HepG2 (cell line): Measurements from ENCODE around the gene LENEP. TPM values are rescaled to one million over a fixed set of nuclear protein-coding genes. Genes with fewer than 3 reads are reported as not detected.

Experiments
- ATAD3A ChIP-seq: sonication (generic); formaldehyde crosslinking; IDR thresholded peaks from 2 replicates; pipeline ENCODE4 v1.4.0; 2020; ENCODE audit warnings: missing genetic modification reagents
- ATM ChIP-seq: fragments of 450-650 bp; IDR thresholded peaks from 2 replicates; pipeline ENCODE4 v1.7.1; 2017; ENCODE audit warnings: mild to moderate bottlenecking, borderline replicate concordance
- BCL6 ChIP-seq: IDR thresholded peaks from 2 replicates; pipeline ENCODE4 v1.6.1; 2016; ENCODE audit warnings: missing genetic modification reagents, missing compliant biosample characterization
- CCDC6 ChIP-seq: sonication (generic); formaldehyde crosslinking; IDR thresholded peaks from 2 replicates; pipeline ENCODE4 v1.8.1; 2022; ENCODE audit warnings: mild to moderate bottlenecking, missing genetic modification reagents, moderate library complexity
- CHD4 ChIP-seq: fragments of 200-600 bp; sonication (generic); IDR thresholded peaks from 2 replicates; pipeline ENCODE4 v1.7.0; 2017; ENCODE audit warnings: mild to moderate bottlenecking, low read length, borderline replicate concordance
- ETV5 ChIP-seq: IDR thresholded peaks from 2 replicates; pipeline ENCODE4 v1.6.1; 2018; ENCODE audit warnings: missing biosample characterization, missing genetic modification reagents, inconsistent platforms, borderline replicate concordance
- FIP1L1 ChIP-seq: fragments of 200-400 bp; formaldehyde crosslinking; IDR thresholded peaks from 2 replicates; pipeline ENCODE4 v1.6.1; 2018; ENCODE audit warnings: low read depth, mild to moderate bottlenecking, low read length, moderate library complexity, borderline replicate concordance; ENCODE audit not compliant: insufficient read depth
- FOXJ3 ChIP-seq: sonication (generic); formaldehyde crosslinking; IDR thresholded peaks from 2 replicates; pipeline ENCODE4 v1.4.0; 2020; ENCODE audit warnings: missing genetic modification reagents, mild to moderate bottlenecking, borderline replicate concordance
- KDM4B ChIP-seq: sonication (generic); formaldehyde crosslinking; IDR thresholded peaks from 2 replicates; pipeline ENCODE4 v1.4.0; 2020; ENCODE audit warnings: missing genetic modification reagents
- MED13 ChIP-seq: sonication (generic); formaldehyde crosslinking; IDR thresholded peaks from 2 replicates; pipeline ENCODE4 v1.5.0; 2020; ENCODE audit warnings: missing genetic modification reagents
- ZBTB8A ChIP-seq: sonication (generic); formaldehyde crosslinking; IDR thresholded peaks from 2 replicates; pipeline ENCODE4 v1.4.0; 2020; ENCODE audit warnings: mild to moderate bottlenecking, low read depth, missing genetic modification reagents, borderline replicate concordance
- ZFP36L2 ChIP-seq: sonication (generic); formaldehyde crosslinking; IDR thresholded peaks from 2 replicates; pipeline ENCODE4 v1.4.0; 2020; ENCODE audit warnings: missing genetic modification reagents
- ZIK1 ChIP-seq: sonication (generic); formaldehyde crosslinking; IDR thresholded peaks from 2 replicates; pipeline ENCODE4 v1.5.0; 2020; ENCODE audit warnings: mild to moderate bottlenecking, low read depth, missing genetic modification reagents, borderline replicate concordance
- ZMYM4 ChIP-seq: sonication (generic); formaldehyde crosslinking; IDR thresholded peaks from 2 replicates; pipeline ENCODE4 v1.8.1; 2023; ENCODE audit warnings: mild to moderate bottlenecking, missing genetic modification reagents
- ZNF180 ChIP-seq: sonication (generic); formaldehyde crosslinking; IDR thresholded peaks from 2 replicates; pipeline ENCODE4 v1.4.0; 2020; ENCODE audit warnings: low read depth, missing genetic modification reagents, borderline replicate concordance
- ZNF205 ChIP-seq: IDR thresholded peaks from 2 replicates; pipeline ENCODE4 v1.6.1; 2018; ENCODE audit warnings: missing biosample characterization, missing genetic modification reagents
- ZNF644 ChIP-seq: IDR thresholded peaks from 2 replicates; pipeline ENCODE4 v1.6.1; 2016; ENCODE audit warnings: low read depth
- ZNF703 ChIP-seq: sonication (generic); formaldehyde crosslinking; IDR thresholded peaks from 2 replicates; pipeline ENCODE4 v1.5.1; 2020; ENCODE audit warnings: missing genetic modification reagents, mild to moderate bottlenecking, moderate library complexity, borderline replicate concordance
- polyA plus RNA-seq, 8 experiments: library from polyadenylated mRNA; depleted of rRNA in 3 of 8; stranded (reverse) in 7 of 8; unstranded in 1 of 8; fragments of >200 nt; fragmentation: Illumina TruSeq in 4 of 8; extraction: Trizol in 4 of 8; gene quantifications; 2 replicates each; pipeline versions ENCODE4 v1.2.1 to v1.2.3, GENCODE V29; 2011 to 2016; ENCODE audit warnings: low read depth in 4 of 8, missing spikeins in 1 of 8, mixed read lengths in 1 of 8; ENCODE audit not compliant: insufficient read depth in 1 of 8
- total RNA-seq, 5 experiments: library from RNA; depleted of rRNA; stranded (reverse); fragments of >200 nt; fragmentation: Illumina TruSeq; extraction: Trizol; gene quantifications; 2 replicates each; pipeline ENCODE4 v1.2.3, GENCODE V29; 2016; ENCODE audit warnings: low read depth in 1 of 5
- TF ChIP-seq, protein P1 (sequence below): IDR thresholded peaks from 2 replicates; pipeline ENCODE4 v1.6.1; 2016; ENCODE audit warnings: missing biosample characterization, missing genetic modification reagents, low read depth
- TF ChIP-seq, protein P2 (sequence below): sonication (generic); formaldehyde crosslinking; conservative IDR thresholded peaks from 2 replicates; pipeline ENCODE4 v1.8.0; 2022; ENCODE audit warnings: mild to moderate bottlenecking, moderate library complexity, missing genetic modification reagents
- TF ChIP-seq, protein P3 (sequence below): IDR thresholded peaks from 2 replicates; pipeline ENCODE4 v1.6.1; 2016; ENCODE audit warnings: low read depth, control low read depth
- TF ChIP-seq, protein P4 (sequence below): sonication (generic); IDR thresholded peaks from 2 replicates; pipeline ENCODE4 v1.6.1; 2016; ENCODE audit warnings: low read depth, borderline replicate concordance
- TF ChIP-seq, protein P5 (sequence below): sonication (generic); formaldehyde crosslinking; IDR thresholded peaks from 2 replicates; pipeline ENCODE4 v1.4.0; 2020; ENCODE audit warnings: missing genetic modification reagents

The LENEP gene
- total and polyA plus RNA-seq, 2 of the 13 experiments (the other 11 are each of a cell fraction or from before 2014, with no cell fraction given): 0.29 TPM; not detected in 1

DNA sequence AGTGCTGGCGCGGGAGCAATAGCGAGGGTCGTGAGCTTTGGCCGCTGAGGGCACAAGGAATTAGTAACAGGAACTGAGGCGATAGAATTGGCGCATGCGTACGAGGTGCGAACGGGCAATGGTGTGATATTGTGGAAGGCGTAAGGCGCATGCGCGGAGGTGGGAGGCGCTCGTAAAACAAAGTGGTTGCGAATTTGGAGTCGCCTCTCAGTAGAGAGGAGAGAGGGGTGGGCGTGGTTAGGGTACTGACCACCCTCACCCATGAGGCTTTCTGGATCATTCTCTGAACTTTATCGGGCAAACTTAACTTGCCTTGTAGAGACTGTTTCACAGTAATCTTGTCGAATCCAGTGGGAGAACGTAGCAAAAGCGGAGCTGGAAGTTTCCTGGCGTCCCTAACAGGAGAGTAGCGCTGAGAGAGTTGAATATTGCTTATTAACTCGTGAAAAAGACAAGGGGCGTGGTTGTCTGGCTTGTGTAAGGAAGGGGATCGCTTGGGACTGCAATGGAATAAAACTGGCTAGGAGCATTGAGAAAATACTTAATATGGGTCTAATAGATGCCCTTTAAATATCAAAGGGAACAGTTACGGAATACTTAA, 18.5 kb upstream of the LENEP start (continued):
- TF ChIP-seq, protein P1, sequence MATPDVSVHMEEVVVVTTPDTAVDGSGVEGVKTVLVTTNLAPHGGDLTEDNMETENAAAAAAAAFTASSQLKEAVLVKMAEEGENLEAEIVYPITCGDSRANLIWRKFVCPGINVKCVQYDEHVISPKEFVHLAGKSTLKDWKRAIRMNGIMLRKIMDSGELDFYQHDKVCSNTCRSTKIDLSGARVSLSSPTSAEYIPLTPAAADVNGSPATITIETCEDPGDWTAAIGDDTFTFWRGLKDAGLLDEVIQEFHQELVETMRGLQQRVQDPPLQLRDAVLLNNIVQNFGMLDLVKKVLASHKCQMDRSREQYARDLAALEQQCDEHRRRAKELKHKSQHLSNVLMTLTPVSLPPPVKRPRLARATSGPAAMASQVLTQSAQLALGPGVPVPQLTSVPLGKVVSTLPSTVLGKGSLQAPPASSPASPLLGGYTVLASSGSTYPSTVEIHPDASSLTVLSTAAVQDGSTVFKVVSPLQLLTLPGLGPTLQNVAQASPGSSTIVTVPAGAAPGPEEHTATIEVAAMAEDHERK (CRISPR knock-in tag): no peak
- TF ChIP-seq, protein P2, sequence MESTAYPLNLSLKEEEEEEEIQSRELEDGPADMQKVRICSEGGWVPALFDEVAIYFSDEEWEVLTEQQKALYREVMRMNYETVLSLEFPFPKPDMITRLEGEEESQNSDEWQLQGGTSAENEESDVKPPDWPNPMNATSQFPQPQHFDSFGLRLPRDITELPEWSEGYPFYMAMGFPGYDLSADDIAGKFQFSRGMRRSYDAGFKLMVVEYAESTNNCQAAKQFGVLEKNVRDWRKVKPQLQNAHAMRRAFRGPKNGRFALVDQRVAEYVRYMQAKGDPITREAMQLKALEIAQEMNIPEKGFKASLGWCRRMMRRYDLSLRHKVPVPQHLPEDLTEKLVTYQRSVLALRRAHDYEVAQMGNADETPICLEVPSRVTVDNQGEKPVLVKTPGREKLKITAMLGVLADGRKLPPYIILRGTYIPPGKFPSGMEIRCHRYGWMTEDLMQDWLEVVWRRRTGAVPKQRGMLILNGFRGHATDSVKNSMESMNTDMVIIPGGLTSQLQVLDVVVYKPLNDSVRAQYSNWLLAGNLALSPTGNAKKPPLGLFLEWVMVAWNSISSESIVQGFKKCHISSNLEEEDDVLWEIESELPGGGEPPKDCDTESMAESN: no peak
- no peak for TF ChIP-seq ZNF205 (CRISPR knock-in tag)
- 0 out of 2 replicates have a peak, but pooled peaks have one; percentile 29 for TF ChIP-seq BCL6 (CRISPR knock-in tag)
- no peak for TF ChIP-seq ZNF180 (CRISPR knock-in tag)
- 0 out of 2 replicates have a peak, but pooled peaks have one; percentile 1 for TF ChIP-seq KDM4B (CRISPR knock-in tag)
- TF ChIP-seq ZMYM4 (CRISPR knock-in tag): no peak
- TF ChIP-seq ETV5: no peak
- no peak for TF ChIP-seq ATM
- 0 out of 2 replicates have a peak, but pooled peaks have one; percentile 12 for TF ChIP-seq CCDC6
- TF ChIP-seq MED13: no peak
- TF ChIP-seq ATAD3A (CRISPR knock-in tag): no peak
- no peak for TF ChIP-seq FIP1L1
- TF ChIP-seq, protein P3, sequence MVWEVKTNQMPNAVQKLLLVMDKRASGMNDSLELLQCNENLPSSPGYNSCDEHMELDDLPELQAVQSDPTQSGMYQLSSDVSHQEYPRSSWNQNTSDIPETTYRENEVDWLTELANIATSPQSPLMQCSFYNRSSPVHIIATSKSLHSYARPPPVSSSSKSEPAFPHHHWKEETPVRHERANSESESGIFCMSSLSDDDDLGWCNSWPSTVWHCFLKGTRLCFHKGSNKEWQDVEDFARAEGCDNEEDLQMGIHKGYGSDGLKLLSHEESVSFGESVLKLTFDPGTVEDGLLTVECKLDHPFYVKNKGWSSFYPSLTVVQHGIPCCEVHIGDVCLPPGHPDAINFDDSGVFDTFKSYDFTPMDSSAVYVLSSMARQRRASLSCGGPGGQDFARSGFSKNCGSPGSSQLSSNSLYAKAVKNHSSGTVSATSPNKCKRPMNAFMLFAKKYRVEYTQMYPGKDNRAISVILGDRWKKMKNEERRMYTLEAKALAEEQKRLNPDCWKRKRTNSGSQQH (CRISPR knock-in tag): no peak
- peak; percentile 45; the same call in 1 of the 2 replicates for TF ChIP-seq FOXJ3 (CRISPR knock-in tag)
- 0 out of 2 replicates have a peak, but pooled peaks have one; percentile 30 for TF ChIP-seq ZIK1 (CRISPR knock-in tag)
- TF ChIP-seq, protein P4, sequence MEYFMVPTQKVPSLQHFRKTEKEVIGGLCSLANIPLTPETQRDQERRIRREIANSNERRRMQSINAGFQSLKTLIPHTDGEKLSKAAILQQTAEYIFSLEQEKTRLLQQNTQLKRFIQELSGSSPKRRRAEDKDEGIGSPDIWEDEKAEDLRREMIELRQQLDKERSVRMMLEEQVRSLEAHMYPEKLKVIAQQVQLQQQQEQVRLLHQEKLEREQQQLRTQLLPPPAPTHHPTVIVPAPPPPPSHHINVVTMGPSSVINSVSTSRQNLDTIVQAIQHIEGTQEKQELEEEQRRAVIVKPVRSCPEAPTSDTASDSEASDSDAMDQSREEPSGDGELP: no peak
- no peak for TF ChIP-seq ZFP36L2
- TF ChIP-seq ZNF703 (CRISPR knock-in tag): no peak
- no peak for TF ChIP-seq ZBTB8A (CRISPR knock-in tag)
- TF ChIP-seq ZNF644 (CRISPR knock-in tag): no peak
- TF ChIP-seq, protein P5, sequence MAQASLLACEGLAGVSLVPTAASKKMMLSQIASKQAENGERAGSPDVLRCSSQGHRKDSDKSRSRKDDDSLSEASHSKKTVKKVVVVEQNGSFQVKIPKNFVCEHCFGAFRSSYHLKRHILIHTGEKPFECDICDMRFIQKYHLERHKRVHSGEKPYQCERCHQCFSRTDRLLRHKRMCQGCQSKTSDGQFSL: no peak
- TF ChIP-seq CHD4: peak; percentile 44; the same call in 1 of the 2 replicates
